ENCODE results near the gene CAPN10.

DNA sequence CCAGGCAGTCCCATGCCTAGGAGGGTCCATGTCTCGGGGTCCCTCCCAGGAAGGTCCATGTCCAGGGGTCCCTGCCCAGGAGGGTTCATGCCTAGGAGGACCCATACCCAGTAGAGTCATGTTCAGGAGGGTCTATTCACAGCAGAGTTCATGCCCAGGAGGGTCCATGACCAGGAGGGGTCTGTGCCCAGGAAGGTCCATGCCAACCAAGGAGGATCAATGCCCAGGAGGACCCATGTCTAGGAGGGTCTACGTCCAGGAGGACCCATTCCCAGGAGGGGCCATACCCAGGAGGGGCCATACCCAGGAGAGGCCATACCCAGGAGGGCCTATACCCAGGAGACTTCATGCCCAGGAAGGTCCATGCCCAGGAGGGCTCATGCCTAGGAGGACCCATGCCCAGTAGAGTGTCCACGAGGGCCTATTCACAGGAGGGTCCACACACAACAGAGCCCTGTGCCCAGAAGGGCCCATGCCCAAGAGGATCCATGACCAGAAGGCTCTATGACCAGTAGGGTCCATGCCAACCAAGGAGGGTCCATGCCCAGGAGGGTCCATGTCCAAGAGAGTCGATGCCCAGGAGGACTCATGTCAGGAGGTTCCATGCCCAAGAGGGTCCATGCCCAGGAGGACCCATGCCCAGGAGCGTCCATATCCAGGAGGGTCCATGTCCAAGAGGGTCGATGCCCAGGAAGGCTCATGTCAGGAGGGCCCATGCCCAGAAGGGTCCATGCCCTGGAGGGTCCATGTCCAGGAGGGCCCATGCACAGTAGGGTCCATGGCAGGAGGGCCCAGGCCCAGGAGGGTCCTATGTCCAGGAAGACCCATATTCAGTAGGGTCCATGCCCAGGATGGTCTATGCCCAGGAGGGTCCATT is 48.8 kb downstream of the CAPN10 start:
- TF ChIP-seq POLR2A (IDR thresholded peaks at IDR 0.05; ENCODE audit: low read depth, low read length) (no peak), POLR2AphosphoS5 (IDR thresholded peaks at IDR 0.05; ENCODE audit: low read depth, low read length) (no peak), TAF1 (IDR thresholded peaks at IDR 0.05; ENCODE audit: borderline replicate concordance, low read depth, low read length) (no peak)

Measured in GM12892 (cell line).